ENCODE results near the gene CREB3L4. TPM values are rescaled to one million over a fixed set of nuclear protein-coding genes. Genes with fewer than 3 reads are reported as not detected.

Gene CREB3L4
- total and polyA plus RNA-seq, 2 of the 4 experiments (the other 2 are of a cell fraction), result 6.5 to 9.8 TPM

DNA sequence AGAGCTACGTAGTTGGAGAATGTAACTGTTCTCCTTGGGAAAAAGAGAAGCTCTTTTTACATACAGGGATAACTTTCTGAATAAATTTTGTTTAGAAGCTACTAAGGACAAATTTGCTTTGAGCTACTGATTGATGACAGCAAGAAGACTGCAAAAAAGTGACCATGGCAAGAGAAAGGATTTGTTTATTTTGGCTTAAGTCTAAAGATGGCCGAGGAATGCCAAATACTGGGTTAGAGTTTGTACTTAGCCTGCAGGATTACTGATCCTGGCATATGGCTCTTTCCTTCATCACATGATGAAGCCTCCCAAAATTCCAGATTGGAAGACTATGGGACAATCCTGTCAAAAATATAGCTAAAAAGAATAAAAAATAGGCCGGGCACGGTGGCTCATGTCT is 51.6 kb downstream of the CREB3L4 start:
- no peak overlapping the region for H3K4me3 ChIP-seq (ENCODE audit: insufficient read depth, low read depth, low read length)
- no peak overlapping the region for H2BK120ac ChIP-seq (ENCODE audit: low read depth, low read length)
- ATAC-seq (ENCODE audit: low read depth), result no peak
- H3K27ac ChIP-seq (ENCODE audit: insufficient read depth, low read length), result no peak overlapping the region
- in situ Hi-C loops (cut with MboI; ENCODE audit: low sequenced_read_pairs) (loop anchor here (10.0 kb wide), 1 partner anchor 126 kb away; no protein-coding TSS in a partner anchor), dilution Hi-C loops (cut with HindIII; ENCODE audit: low sequenced_read_pairs, unreplicated experiment) (no loop called here), intact Hi-C loops (cut with micrococcal nuclease) (loop anchor here (5.0 kb wide), 1 partner anchor 118 kb away; no protein-coding TSS in a partner anchor)
- no TSS peak for BruUV-seq (replicated peaks)
- H3K23ac ChIP-seq (ENCODE audit: low read depth, low read length), result no peak overlapping the region
- no peak overlapping the region for H2AK9ac ChIP-seq (replicated peaks; ENCODE audit: low read depth, low read length, poor library complexity)
- no peak overlapping the region for H4K5ac ChIP-seq (ENCODE audit: low read depth, low read length)
- no peaks in the 10 kb centered on the region for H3K9me3 ChIP-seq (ENCODE audit: control insufficient read depth, insufficient read depth, low read length)
- no peaks in the 10 kb centered on the region for H3K4me1 ChIP-seq (ENCODE audit: control insufficient read depth, insufficient read depth, low read length)
- H3K79me1 ChIP-seq (ENCODE audit: low read depth in 1 of 2, low read length in 2 of 2), result no peaks in the 10 kb centered on the region
- H3K4me2 ChIP-seq (ENCODE audit: low read depth, low read length), result no peak overlapping the region
- no peak overlapping the region for H3K14ac ChIP-seq (replicated peaks; ENCODE audit: low read depth, low read length)
- H3K18ac ChIP-seq (ENCODE audit: low read depth, low read length), result no peak overlapping the region
- no CpG with 5 or more reads among the region's 4 CpGs for WGBS, 2 experiments (ENCODE audit: extremely low coverage in 2 of 2, insufficient read length in 1 of 2)
- H2AFZ ChIP-seq (replicated peaks; ENCODE audit: low read length, poor library complexity), result no peak overlapping the region
- H4K8ac ChIP-seq (ENCODE audit: low read depth in 2 of 2, low read length in 2 of 2), result no peak overlapping the region
- H2BK20ac ChIP-seq (ENCODE audit: low read depth, low read length), result no peak overlapping the region
- DNase-seq, result no peak
- H3K9ac ChIP-seq (ENCODE audit: low read depth, low read length), result no peak overlapping the region
- no peak overlapping the region for H2BK5ac ChIP-seq (ENCODE audit: low read depth, low read length, poor library complexity, severe bottlenecking)
- TF ChIP-seq FOS (IDR thresholded peaks at IDR 0.05; ENCODE audit: low read depth, low read length) (no peak), RFX5 (IDR thresholded peaks at IDR 0.05; ENCODE audit: low read depth, low read length) (no peak), MAZ (IDR thresholded peaks at IDR 0.05; ENCODE audit: borderline replicate concordance, low read depth, low read length) (no peak), RAD21 (IDR thresholded peaks at IDR 0.05; ENCODE audit: low read length) (no peak), NFE2L2 (IDR thresholded peaks at IDR 0.05; ENCODE audit: low read depth, low read length) (no peak), MAFK (IDR thresholded peaks at IDR 0.05; ENCODE audit: low read depth, low read length) (no peak), POLR2A (IDR thresholded peaks at IDR 0.05; ENCODE audit: low read depth, low read length) (no peak), CEBPB (IDR thresholded peaks at IDR 0.05; ENCODE audit: low read depth, low read length) (no peak), CHD1 (IDR thresholded peaks at IDR 0.05; ENCODE audit: low read depth, low read length) (no peak), BHLHE40 (IDR thresholded peaks at IDR 0.05; ENCODE audit: low read depth, low read length) (no peak), SMC3 (IDR thresholded peaks at IDR 0.05; ENCODE audit: low read depth, low read length) (no peak), RCOR1 (IDR thresholded peaks at IDR 0.05; ENCODE audit: insufficient replicate concordance, low read length) (no peak), MXI1 (IDR thresholded peaks at IDR 0.05; ENCODE audit: borderline replicate concordance, low read depth, low read length) (no peak)
- TF ChIP-seq, protein P1, sequence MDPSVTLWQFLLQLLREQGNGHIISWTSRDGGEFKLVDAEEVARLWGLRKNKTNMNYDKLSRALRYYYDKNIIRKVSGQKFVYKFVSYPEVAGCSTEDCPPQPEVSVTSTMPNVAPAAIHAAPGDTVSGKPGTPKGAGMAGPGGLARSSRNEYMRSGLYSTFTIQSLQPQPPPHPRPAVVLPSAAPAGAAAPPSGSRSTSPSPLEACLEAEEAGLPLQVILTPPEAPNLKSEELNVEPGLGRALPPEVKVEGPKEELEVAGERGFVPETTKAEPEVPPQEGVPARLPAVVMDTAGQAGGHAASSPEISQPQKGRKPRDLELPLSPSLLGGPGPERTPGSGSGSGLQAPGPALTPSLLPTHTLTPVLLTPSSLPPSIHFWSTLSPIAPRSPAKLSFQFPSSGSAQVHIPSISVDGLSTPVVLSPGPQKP (IDR thresholded peaks at IDR 0.05; ENCODE audit: borderline replicate concordance, low read depth, low read length), result no peak
- TF ChIP-seq, protein P2, sequence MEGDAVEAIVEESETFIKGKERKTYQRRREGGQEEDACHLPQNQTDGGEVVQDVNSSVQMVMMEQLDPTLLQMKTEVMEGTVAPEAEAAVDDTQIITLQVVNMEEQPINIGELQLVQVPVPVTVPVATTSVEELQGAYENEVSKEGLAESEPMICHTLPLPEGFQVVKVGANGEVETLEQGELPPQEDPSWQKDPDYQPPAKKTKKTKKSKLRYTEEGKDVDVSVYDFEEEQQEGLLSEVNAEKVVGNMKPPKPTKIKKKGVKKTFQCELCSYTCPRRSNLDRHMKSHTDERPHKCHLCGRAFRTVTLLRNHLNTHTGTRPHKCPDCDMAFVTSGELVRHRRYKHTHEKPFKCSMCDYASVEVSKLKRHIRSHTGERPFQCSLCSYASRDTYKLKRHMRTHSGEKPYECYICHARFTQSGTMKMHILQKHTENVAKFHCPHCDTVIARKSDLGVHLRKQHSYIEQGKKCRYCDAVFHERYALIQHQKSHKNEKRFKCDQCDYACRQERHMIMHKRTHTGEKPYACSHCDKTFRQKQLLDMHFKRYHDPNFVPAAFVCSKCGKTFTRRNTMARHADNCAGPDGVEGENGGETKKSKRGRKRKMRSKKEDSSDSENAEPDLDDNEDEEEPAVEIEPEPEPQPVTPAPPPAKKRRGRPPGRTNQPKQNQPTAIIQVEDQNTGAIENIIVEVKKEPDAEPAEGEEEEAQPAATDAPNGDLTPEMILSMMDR (conservative IDR thresholded peaks at IDR 0.05; ENCODE audit: low read depth, low read length), result no peak
- TF ChIP-seq, protein P3, sequence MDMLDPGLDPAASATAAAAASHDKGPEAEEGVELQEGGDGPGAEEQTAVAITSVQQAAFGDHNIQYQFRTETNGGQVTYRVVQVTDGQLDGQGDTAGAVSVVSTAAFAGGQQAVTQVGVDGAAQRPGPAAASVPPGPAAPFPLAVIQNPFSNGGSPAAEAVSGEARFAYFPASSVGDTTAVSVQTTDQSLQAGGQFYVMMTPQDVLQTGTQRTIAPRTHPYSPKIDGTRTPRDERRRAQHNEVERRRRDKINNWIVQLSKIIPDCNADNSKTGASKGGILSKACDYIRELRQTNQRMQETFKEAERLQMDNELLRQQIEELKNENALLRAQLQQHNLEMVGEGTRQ (IDR thresholded peaks at IDR 0.05; ENCODE audit: low read depth, low read length), result no peak
- H3K56ac ChIP-seq (ENCODE audit: extremely low read depth, insufficient read depth, low read length), result no peak overlapping the region
- no peaks in the 10 kb centered on the region for H3K9me1 ChIP-seq (ENCODE audit: insufficient read depth, low read length)
- H2BK15ac ChIP-seq (ENCODE audit: low read depth, low read length), result no peak overlapping the region
- ChIA-PET CTCF (interaction anchor here (0.9 kb wide), 1 partner anchor 30 kb away, joined by 3 read pairs; no protein-coding TSS in a partner anchor), POLR2A (ENCODE audit: unreplicated experiment) (no interaction called here)
- no peaks in the 10 kb centered on the region for H4K20me1 ChIP-seq (ENCODE audit: insufficient read depth, low read length)
- H3K36me3 ChIP-seq (ENCODE audit: control insufficient read depth, insufficient read depth, low read length), result no peaks in the 10 kb centered on the region
- H3K4ac ChIP-seq (ENCODE audit: low read depth, low read length), result no peak overlapping the region
- H2AK5ac ChIP-seq (ENCODE audit: low read depth, low read length), result no peak overlapping the region
- no peak overlapping the region for H4K91ac ChIP-seq (ENCODE audit: insufficient read depth, low read depth, low read length)
- H3K27me3 ChIP-seq (ENCODE audit: control insufficient read depth, insufficient read depth, low read length), result no peaks in the 10 kb centered on the region
